Cardiac fibroblast (primary cell): ENCODE results near the gene HDAC10.

Source experiments
- DNase-seq, 2 donors: peaks; one replicate each; pipeline versions ENCODE4 v3.0.0 to v3.0.0-alpha.2; 2010; ENCODE audit warnings: low read depth in 2 of 2
- H3K4me3 ChIP-seq, 2 donors: replicated peaks in 1 of 2; 1 replicate in 1 of 2; 2 replicates in 1 of 2; pipeline ENCODE4 v1.5.1; 2011; ENCODE audit warnings: low read depth in 2 of 2, low read length in 2 of 2, mild to moderate bottlenecking in 2 of 2, moderate library complexity in 1 of 2
- TF ChIP-seq, protein P1 (sequence below): IDR thresholded peaks from one replicate; pipeline ENCODE4 v1.5.1; 2011; ENCODE audit warnings: low read depth, mild to moderate bottlenecking, low read length, inconsistent platforms

The HDAC10 gene

DNA sequence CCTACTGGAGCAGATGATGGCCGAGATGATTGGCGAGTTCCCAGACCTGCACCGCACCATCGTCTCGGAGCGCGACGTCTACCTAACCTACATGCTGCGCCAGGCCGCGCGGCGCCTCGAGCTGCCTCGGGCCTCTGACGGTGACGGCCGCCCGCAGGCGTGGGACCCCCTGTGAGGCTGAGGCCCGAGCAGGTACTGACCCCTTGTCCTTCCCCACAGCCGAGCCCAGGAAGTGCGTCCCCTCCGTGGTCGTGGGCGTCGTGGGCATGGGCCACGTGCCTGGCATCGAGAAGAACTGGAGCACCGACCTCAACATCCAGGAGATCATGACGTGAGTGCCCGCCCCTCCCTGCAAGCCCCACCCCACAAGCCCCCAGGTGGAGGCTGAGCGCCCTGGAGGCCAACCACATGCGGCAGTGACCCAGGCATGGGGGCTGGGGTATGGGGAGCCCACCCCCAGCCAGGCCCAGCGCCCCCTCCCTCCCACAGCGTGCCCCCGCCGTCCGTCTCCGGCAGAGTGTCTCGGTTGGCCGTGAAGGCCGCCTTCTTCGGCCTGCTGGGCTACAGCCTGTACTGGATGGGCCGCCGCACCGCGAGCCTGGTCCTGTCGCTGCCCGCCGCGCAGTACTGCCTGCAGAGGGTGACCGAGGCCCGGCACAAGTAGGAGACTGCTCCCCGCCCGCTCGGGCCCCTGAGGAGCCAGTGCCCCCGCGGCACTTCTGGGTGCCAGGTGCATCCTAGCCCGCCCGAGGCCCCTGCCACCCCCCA is 53.0 kb downstream of the HDAC10 start:
- TF ChIP-seq, protein P1, sequence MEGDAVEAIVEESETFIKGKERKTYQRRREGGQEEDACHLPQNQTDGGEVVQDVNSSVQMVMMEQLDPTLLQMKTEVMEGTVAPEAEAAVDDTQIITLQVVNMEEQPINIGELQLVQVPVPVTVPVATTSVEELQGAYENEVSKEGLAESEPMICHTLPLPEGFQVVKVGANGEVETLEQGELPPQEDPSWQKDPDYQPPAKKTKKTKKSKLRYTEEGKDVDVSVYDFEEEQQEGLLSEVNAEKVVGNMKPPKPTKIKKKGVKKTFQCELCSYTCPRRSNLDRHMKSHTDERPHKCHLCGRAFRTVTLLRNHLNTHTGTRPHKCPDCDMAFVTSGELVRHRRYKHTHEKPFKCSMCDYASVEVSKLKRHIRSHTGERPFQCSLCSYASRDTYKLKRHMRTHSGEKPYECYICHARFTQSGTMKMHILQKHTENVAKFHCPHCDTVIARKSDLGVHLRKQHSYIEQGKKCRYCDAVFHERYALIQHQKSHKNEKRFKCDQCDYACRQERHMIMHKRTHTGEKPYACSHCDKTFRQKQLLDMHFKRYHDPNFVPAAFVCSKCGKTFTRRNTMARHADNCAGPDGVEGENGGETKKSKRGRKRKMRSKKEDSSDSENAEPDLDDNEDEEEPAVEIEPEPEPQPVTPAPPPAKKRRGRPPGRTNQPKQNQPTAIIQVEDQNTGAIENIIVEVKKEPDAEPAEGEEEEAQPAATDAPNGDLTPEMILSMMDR = no peak
- H3K4me3 ChIP-seq = no peak overlapping the region
- DNase-seq = no peak

DNA sequence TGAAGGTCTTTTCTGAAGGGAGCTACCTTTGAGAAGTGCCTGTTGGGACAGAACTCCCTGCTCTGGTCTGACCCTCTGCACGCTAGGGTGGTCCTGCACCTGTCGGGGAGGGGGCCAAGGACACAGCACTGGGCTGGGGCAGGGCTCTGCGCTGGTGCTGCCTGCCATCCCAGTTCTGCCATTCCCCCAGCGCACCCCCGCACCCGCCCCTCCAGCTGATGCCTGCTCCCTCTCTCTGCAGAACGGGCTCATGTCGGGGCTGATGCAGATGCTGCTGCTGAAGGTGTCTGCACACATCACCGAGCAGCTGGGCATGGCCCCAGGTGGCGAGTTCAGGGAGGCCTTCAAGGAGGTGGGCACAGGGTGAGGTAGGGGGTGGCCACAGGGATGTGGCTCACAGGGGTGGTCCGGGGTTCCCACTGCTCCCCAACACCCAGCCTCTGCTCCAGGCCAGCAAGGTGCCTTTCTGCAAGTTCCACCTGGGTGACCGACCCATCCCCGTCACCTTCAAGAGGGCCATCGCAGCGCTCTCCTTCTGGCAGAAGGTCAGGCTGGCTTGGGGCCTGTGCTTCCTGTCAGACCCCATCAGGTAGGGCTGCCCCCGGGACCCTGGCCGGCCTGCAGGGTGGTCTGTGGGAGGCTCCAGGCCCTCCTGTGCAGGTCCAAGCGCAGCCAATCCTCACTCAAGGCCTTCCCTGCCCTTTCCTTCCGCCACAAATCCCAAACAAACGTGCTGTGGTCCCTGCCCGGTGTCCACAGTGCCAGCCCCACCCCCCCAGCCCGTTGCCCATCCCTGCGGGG is 53.9 kb downstream of the HDAC10 start:
- no peak overlapping the region for H3K4me3 ChIP-seq
- DNase-seq = no peak
- TF ChIP-seq, protein P1 = no peak

DNA sequence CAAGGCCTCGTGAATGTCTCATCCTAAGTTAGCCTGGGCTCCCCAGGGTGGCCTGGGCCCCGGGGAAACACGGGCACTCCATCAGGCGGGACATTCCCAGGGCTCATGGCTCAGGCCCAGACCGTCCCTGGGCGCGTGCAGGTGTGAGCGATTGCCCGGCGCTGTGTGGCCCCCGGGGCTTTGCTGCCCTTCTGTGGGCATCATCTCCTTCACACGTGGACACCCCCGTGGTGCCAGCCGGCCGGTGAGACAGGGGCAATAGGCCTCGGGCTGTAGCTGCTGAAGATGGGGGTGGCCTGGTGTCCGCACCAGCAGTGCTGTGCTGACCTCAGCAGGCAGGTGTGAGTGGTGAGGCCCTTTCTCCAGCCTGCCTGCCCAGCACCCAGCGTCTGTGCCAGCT is 54.8 kb downstream of the HDAC10 start:
- DNase-seq = no peak
- H3K4me3 ChIP-seq = no peak overlapping the region
- TF ChIP-seq, protein P1 = no peak
